ENCODE data around the gene TEX44. TPM values are rescaled to one million over a fixed set of nuclear protein-coding genes. Genes with fewer than 3 reads are reported as not detected.
"Not testable (repeated sequence)": the region's sequence is repeated elsewhere in the genome, so short reads cannot be mapped to it uniquely, and the experiment has no call there.

Gene TEX44
- total RNA-seq, 1 donor from 2014 or later = not detected

- no peaks in the 10 kb centered on the region for H3K27me3 ChIP-seq (ENCODE audit: control insufficient read depth, insufficient read depth, low read length)
- DNase-seq (ENCODE audit: low read depth) (no peak), FAIRE-seq (no peak)
- TF ChIP-seq CTCF (IDR thresholded peaks at IDR 0.05; ENCODE audit: insufficient read depth, low read length, severe bottlenecking) = no peak
- no peaks in the 10 kb centered on the region for H3K36me3 ChIP-seq (ENCODE audit: control insufficient read depth, insufficient read depth, low read length)
- H3K4me3 ChIP-seq (ENCODE audit: low read depth, low read length) = no peak overlapping the region
Measured at GRCh38 chr2:231576465-231576864, 16.2 kb upstream of the TEX44 start.

- DNase-seq (ENCODE audit: low read depth); H3K36me3 ChIP-seq (ENCODE audit: control insufficient read depth, insufficient read depth, low read length); H3K4me3 ChIP-seq (ENCODE audit: low read depth, low read length); H3K27me3 ChIP-seq (ENCODE audit: control insufficient read depth, insufficient read depth, low read length); FAIRE-seq: not testable (repeated sequence)
Measured at GRCh38 chr2:231578655-231579054, 14.0 kb upstream of the TEX44 start.

GRCh38 chr2:231579560-231579959 is 13.1 kb upstream of the TEX44 start:
- no peaks in the 10 kb centered on the region for H3K27me3 ChIP-seq (ENCODE audit: control insufficient read depth, insufficient read depth, low read length)
- TF ChIP-seq CTCF (IDR thresholded peaks at IDR 0.05; ENCODE audit: insufficient read depth, low read length, severe bottlenecking) = no peak
- FAIRE-seq = peak; percentile 60
- H3K4me3 ChIP-seq (ENCODE audit: low read depth, low read length) = no peak overlapping the region
- H3K36me3 ChIP-seq (ENCODE audit: control insufficient read depth, insufficient read depth, low read length) = no peaks in the 10 kb centered on the region
- no peak for DNase-seq (ENCODE audit: low read depth)

GRCh38 chr2:231581328-231581727 is 11.3 kb upstream of the TEX44 start:
- FAIRE-seq = peak; percentile 28
- TF ChIP-seq CTCF (IDR thresholded peaks at IDR 0.05; ENCODE audit: insufficient read depth, low read length, severe bottlenecking) = no peak
- Histone ChIP-seq H3K36me3 (ENCODE audit: control insufficient read depth, insufficient read depth, low read length) (no peaks in the 10 kb centered on the region), H3K27me3 (ENCODE audit: control insufficient read depth, insufficient read depth, low read length) (no peaks in the 10 kb centered on the region), H3K4me3 (ENCODE audit: low read depth, low read length) (no peak overlapping the region)
- DNase-seq (ENCODE audit: low read depth) = no peak

- DNase-seq (ENCODE audit: low read depth) = no peak
- Histone ChIP-seq H3K36me3 (ENCODE audit: control insufficient read depth, insufficient read depth, low read length) (no peaks in the 10 kb centered on the region), H3K4me3 (ENCODE audit: low read depth, low read length) (no peak overlapping the region), H3K27me3 (ENCODE audit: control insufficient read depth, insufficient read depth, low read length) (no peaks in the 10 kb centered on the region)
- no peak for FAIRE-seq
- TF ChIP-seq CTCF (IDR thresholded peaks at IDR 0.05; ENCODE audit: insufficient read depth, low read length, severe bottlenecking) = no peak
Measured at GRCh38 chr2:231583982-231584381, 8.7 kb upstream of the TEX44 start.

- H3K4me3 ChIP-seq (ENCODE audit: low read depth, low read length); H3K27me3 ChIP-seq (ENCODE audit: control insufficient read depth, insufficient read depth, low read length); H3K36me3 ChIP-seq (ENCODE audit: control insufficient read depth, insufficient read depth, low read length); DNase-seq (ENCODE audit: low read depth); FAIRE-seq: not testable (repeated sequence)
Measured at GRCh38 chr2:231587744-231588143, 4.9 kb upstream of the TEX44 start.

GRCh38 chr2:231589656-231590055 is 3.0 kb upstream of the TEX44 start:
- H3K4me3 ChIP-seq (ENCODE audit: low read depth, low read length) = no peak overlapping the region
- H3K36me3 ChIP-seq (ENCODE audit: control insufficient read depth, insufficient read depth, low read length) = no peaks in the 10 kb centered on the region
- FAIRE-seq (no peak), DNase-seq (ENCODE audit: low read depth) (no peak)
- no peak for TF ChIP-seq CTCF (IDR thresholded peaks at IDR 0.05; ENCODE audit: insufficient read depth, low read length, severe bottlenecking)
- peaks cover 2% of the 10 kb centered on the region for H3K27me3 ChIP-seq (ENCODE audit: control insufficient read depth, insufficient read depth, low read length)
